Measurements from ENCODE around the gene AFG3L2. TPM values are rescaled to one million over a fixed set of nuclear protein-coding genes. Genes with fewer than 3 reads are reported as not detected.

AFG3L2 gene
- total and polyA plus RNA-seq, 2 of the 8 experiments (the other 6 are each of a cell fraction or from before 2014, with no cell fraction given): 29.7 to 84.8 TPM

DNA sequence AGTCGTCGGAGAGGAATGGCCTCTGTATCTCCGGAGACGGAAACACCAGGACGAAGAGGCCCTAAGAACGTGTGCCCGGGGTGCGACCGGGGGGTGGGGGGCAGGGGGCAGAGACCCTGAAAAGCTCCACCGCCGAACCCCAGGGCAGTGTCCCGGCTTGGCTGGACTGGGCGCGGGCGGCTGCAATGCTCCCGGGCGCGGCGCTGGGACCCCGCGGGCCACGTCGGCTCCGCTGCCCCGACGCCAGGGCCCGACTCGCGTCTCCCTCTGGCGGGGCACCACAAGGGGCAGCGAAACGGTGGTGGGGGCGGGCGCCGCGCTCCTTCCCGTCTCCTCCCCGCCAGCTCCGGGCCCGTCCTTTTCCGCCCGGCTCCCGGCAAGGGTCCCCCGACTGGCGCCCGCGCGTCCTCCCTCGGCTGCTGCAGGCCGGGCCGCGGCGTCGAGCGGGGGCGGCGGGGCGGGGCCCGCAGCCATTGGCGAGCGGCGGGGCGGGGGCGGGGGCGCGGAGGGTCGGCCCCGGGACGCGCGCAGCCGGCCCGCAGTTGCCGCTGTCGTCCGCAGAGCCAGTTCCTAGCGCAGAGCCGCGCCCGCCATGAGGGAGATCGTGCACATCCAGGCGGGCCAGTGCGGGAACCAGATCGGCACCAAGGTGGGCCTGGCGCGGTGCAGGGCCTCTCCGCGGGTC lies 69.2 kb downstream of the AFG3L2 start, which contains the start of gene TUBB6 (continued):
- TF ChIP-seq MAFK (IDR thresholded peaks at IDR 0.05; ENCODE audit: low read depth, low read length): no peak
- TF ChIP-seq SP1 (IDR thresholded peaks at IDR 0.05; ENCODE audit: low read depth, low read length): no peak
- no peak for TF ChIP-seq JUN (IDR thresholded peaks at IDR 0.05; ENCODE audit: low read depth, low read length)
- TF ChIP-seq ASH2L (IDR thresholded peaks at IDR 0.05; ENCODE audit: low read length): no peak
- no peak for TF ChIP-seq CEBPB (IDR thresholded peaks at IDR 0.05; ENCODE audit: low read depth, low read length)
- no peak for TF ChIP-seq CHD1 (IDR thresholded peaks at IDR 0.05; ENCODE audit: low read depth, low read length)
- TF ChIP-seq KDM4A (IDR thresholded peaks at IDR 0.05; ENCODE audit: low read depth, low read length, severe bottlenecking): peak; percentile 19
- no peak for TF ChIP-seq RAD21 (IDR thresholded peaks at IDR 0.05 in 1 of 2, conservative IDR thresholded peaks at IDR 0.05 in 1 of 2; ENCODE audit: low read depth in 2 of 2, low read length in 2 of 2)
- TF ChIP-seq PHF8 (conservative IDR thresholded peaks at IDR 0.05; ENCODE audit: low read depth, low read length): 0 out of 2 replicates have a peak, but pooled peaks have one; percentile 67
- TF ChIP-seq SIN3A (conservative IDR thresholded peaks at IDR 0.05 in 1 of 2, IDR thresholded peaks at IDR 0.05 in 1 of 2; ENCODE audit: low read depth in 1 of 2, low read length in 2 of 2): no peak

Measured in H1 (cell line).